MV-4-11 (cell line): ENCODE measurements around the gene PPP6R3.
"Not testable (repeated sequence)": the region's sequence is repeated elsewhere in the genome, so short reads cannot be mapped to it uniquely, and the experiment has no call there.

ENCODE experiments used
- DNase-seq: peaks from one replicate; lab custom pipeline; 2025; lab: John Stamatoyannopoulos, UW

PPP6R3 gene

GRCh38 chr11:68457898-68458249 is 2.7 kb upstream of the PPP6R3 start:
- no peak for DNase-seq

- DNase-seq = not testable (repeated sequence)
Measured at GRCh38 chr11:68458340-68458739, 2.2 kb upstream of the PPP6R3 start.

- DNase-seq = peak; percentile 97
Measured at GRCh38 chr11:68459886-68460740, 439 bp upstream of the PPP6R3 start.

DNA sequence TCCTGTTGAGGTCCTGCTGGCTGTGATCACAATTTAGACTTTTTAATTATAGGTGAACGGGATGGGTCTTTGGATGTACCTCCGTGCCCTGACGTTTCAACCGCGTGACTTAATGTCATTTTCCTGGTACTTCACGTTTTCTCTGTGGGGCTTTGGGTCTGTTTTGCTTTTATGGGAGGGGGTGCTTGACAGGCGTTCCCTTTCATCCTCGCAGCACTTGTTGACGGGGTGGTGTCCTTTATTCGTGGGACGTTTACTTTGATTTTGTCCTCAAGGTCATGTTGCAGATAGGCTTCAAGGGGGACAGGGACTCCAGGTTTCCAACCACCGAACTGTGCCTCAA is 994 bp downstream of the PPP6R3 start:
- DNase-seq = no peak

DNA sequence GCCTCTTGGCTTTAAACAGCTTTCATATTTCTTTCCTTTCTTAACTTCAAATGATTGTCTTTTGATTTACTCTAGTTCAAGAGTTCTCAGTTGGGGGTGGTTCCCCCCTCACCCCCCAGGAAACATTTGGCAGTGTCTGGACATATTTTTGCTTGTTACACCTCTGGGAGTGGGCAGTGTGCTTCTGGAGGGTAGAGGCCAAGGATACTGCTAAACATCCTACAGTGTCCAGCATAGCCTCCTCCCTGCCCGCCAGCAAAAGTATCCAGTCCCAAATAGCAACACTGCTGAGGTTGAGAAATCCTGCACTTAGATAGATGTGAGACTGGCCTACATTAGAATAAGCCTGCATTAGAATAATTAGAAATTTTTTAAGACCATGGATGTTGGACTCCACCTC is 3.2 kb downstream of the PPP6R3 start:
- DNase-seq = no peak

DNA sequence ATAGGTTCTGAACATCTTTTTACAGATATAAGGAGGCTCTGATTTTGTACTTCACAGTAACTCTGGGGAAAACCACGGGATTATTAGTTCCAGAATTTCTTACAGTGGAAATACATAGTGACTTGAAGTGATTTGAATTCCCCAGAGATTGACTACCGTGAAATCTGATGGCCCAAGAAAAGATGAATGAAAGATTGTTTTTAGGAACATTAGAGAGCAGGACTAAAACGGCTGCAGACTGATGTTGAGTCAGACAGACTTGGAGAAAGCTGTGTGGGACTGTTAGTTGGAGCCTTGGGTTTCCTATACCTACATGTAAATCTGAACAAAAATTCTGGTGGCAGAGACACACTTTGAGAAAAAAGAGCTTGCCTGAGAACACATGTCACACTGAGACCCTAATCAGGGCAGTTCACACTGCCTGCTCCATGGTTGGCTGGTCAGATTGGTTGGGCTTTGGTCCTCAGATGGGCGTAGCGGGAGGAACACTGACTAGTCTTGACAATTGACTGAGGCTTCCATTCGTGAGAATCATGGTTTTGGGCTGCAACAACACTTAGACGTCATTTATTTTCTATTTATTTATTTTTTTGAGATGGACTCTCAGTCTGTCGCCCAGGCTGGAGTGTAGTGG is 6.8 kb downstream of the PPP6R3 start:
- no peak for DNase-seq

DNA sequence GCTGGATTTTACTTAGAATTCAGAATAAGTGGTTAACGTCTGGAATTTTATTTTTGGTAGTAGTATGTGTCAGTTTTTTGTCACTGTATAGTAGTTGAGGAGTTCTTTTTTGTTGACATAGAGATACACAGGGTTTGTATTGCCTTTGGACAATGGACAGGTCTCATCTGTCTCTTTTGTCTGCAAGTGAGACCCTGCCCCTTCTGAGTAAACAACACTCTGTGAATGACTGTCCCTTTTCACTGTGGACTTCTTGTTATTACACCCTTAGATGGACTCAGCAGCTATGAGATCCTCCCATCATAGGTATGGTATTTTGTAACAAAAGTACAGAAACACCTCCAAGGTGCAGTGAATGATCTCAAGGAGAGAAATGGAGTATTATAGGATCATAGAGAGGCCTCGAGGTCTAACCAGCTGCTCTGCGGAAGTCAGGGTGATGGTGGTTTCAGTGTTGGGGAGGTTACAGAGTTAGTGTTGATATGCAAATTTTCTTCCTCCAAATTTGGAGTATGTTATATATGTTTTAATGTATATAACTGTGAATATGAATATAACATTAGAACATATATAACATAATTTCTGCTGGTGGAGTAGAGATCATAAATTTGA is 7.8 kb downstream of the PPP6R3 start:
- no peak for DNase-seq

GRCh38 chr11:68469122-68469521 is 8.6 kb downstream of the PPP6R3 start:
- no peak for DNase-seq

DNA sequence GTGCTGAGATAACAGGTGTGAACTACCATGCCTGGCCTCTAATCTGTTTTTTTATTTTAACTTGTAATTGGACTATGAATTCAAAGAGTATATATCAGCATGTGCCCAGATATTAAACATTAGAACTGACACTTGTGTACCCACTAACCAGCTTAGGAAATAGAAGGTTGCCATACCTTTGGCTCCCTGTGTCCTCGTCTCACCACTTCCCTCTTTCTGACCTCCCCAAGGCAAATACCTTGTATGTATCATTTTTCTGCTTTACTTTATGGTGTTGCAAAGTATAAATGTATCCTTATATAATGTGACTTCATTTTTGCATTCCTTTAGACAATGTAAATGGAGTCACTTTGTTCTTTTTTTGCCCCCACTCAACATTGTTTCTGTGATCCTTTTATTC is 9.1 kb downstream of the PPP6R3 start:
- DNase-seq = no peak

- no peak for DNase-seq
Measured at GRCh38 chr11:68470304-68470811, 9.8 kb downstream of the PPP6R3 start.

- DNase-seq = peak; percentile 95
Measured at GRCh38 chr11:68471360-68472340, 11.1 kb downstream of the PPP6R3 start.

DNA sequence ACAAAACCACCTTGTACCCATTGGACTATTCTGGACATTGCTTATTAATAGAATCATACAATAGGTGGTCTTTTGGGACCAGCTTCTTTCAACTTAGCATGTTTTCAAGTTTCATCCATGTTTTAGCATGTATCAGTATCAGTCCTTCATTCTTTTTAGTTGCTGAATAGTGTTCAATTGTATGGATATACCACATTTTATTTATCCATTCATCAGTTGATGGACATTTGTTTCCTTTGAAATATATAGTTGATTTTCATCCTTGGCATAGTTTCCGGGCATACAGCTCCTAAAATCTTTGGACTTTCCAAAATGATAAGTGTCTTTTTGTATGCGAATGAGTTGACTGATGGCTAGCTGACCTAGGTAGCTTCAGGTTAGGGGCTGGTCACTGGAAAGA is 12.2 kb downstream of the PPP6R3 start:
- DNase-seq = no peak

DNA sequence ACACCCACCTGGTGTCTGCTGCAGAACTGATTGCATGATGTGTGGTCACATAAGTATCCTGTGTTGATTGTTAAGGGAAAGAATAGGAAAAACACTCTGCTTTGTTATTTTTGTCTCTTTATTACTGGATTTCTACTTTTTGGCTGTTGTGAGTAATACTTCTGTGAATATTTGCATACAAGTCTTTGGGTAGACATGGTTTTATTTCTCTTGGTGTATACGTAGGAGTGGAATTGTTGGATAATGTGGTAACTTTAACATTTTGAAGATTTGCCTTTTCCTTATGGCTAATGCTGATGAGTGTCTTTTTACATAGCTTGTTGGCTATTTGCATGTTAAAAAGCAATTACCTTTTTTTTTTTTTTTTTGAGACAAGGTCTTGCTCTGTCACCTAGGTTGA is 13.1 kb downstream of the PPP6R3 start:
- DNase-seq = no peak

- not testable (repeated sequence) for DNase-seq
Measured at GRCh38 chr11:68475626-68476025, 15.1 kb downstream of the PPP6R3 start.

DNA sequence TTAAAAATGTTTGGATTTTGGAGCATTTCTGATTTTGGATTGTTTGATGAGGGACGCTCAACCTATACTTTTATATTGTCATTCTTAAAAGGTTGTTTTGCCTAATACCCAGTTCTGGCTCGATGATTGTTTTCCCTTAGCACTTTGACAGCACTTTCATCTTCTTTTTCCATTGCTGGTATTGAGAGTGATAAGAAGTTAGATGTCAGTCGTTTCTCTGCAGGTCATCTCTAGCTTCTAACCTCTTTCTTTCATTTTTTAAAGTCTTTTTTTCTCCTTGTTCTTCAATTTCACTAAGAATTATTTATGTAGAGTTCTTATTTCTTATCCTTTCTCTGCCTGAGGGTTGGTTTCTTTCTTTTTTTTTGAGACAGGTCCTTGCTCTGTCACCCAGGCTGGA is 18.8 kb downstream of the PPP6R3 start:
- DNase-seq = no peak

DNA sequence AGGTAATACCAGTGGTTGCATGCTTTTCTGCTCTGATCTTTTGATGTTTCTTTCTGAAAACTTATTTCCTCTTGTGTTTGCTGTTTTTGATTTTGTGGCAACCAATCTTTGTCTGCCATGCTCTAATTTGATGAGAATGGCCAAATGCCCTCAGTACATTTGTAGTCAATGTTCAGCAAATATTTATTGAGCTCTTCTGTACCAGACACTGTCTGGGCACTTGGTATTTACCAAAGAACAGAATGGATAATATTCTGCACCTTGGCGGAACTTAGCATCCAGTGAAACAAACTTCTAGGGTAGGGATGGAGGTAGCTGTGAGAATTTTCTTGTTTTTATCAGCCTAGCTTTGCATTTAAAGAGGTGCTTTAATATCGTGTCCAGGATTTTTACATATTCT is 19.6 kb downstream of the PPP6R3 start:
- DNase-seq = no peak

DNA sequence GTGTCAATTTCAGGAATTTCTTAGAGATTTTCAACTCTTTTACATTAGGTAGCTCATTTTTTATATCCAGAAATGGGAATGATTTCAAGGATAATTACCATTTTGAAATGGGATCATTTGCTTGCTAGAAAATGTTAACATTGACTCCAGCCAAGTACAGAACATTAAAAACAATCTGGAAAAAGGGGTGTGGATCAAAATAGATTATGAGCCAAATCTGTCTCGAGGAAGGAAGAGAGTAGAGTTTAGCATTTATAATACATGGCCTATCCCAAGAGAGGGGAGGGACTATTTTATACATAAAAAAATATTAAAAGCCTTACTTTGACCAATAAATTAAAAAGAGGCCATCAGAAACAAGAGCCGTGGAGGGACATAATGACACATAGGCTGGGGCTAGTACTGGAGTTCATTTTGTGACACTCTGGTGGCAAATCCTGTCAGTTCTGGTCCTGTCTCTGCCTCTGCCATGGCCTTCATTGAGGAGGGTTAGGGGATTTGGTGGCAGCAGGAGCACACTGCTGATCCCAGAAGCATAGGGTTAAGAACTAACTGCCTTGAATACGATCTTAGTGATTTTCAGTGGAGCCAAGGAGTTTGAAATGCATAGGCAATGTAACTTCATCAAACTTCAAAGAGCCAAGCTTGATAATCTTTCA is 20.4 kb downstream of the PPP6R3 start:
- no peak for DNase-seq

DNA sequence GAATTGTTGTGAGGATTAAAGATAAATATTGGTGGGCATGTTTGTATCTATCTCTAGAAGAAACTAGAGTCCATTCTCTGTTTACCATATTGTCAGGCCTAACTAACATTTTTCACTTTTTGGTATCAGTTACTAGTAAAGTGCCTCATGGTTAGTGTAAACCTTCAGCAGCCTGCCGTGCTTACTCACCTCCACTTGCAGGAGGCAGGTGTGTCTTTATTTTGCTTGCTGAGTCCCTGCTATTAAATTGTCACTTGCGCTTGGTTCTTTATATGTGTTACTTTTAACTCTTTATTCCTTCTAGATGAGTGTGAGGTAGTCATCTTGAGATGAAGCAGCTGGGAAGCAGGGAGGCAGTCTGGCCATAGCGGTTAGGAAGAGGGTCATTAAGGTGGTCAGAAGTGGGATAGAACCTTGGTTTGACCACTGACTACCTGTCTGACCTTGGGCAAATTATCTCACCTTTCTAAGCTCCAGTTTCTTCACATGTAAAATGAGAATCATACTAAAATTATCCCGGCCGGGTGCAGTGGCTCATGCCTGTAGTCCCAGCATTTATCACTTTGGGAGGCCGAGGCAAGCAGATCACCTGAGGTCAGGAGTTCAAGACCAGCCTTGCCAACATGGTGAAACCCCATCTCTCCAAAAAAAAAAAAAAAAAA is 21.2 kb downstream of the PPP6R3 start:
- DNase-seq = no peak

DNA sequence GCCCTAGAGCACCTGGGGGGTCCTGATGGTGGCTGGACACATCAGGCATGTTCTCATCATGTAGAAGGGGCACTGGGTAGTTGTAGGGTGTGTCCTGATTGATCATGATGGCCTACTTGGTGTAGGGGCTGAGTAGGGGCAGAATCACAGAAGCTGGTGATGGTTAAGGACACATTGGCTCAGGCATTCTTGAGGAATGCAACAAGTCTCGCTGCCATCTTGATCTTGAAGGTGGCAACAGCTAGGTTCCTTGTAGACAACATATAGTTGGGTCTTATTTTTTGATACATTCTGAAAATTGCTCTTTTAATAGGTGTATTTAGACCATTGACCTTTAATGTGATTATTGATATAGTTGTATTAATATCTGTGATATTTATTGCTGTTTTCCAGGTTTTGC is 28.1 kb downstream of the PPP6R3 start:
- DNase-seq = no peak

DNA sequence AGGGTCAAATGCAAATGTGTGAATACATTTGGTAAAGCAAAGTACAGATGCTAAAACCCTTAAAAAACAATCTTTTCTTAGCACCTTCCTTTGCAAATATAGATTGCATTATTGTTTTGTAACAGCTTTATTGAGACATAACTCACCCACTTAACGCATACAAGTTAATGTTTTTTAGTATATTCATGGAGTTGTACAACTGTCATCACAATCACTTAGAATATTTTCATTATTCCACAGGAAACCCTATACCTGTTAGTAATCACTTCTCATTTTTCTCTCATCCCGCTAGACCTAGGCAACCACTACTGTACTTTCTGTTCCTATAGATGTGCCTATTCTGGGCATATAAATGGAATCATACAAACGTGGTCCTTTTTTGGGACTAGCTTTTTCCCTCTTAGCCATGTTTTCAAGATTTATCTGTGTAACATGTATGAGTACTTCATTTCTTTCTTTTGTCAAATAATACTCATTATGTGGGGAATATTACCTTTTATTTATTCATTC is 34.7 kb downstream of the PPP6R3 start:
- DNase-seq = no peak

DNA sequence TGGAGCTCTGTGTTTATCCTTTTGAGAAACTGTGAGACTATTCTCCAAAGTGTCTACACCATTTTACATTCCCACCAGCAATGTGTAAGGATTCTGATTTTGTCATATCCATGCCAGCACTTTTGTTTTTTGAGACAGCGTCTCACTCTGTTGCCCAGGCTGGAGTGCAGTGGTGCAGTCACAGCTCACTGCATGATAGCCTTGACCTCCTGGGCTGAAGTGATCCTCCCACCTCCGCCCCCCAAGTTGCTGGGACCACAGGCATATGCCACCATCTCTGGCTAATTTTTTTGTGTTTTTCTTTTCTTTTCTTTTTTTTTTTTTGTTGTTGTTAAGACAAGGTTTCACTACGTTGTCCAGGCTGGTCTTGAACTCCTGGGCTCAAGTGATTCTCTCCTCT is 35.3 kb downstream of the PPP6R3 start:
- no peak for DNase-seq
